HG03520 (cell line): ENCODE data around the gene LAMA1.
"Not testable (repeated sequence)": the region's sequence is repeated elsewhere in the genome, so short reads cannot be mapped to it uniquely, and the experiment has no call there.

Experiments used
- ATAC-seq: cut with Tn5 transposase; IDR thresholded peaks from one replicate; pipeline ENCODE4 v1.9.1; 2021; ENCODE audit warnings: mild to moderate bottlenecking, moderate library complexity; ENCODE audit not compliant: unreplicated experiment

The LAMA1 gene

DNA sequence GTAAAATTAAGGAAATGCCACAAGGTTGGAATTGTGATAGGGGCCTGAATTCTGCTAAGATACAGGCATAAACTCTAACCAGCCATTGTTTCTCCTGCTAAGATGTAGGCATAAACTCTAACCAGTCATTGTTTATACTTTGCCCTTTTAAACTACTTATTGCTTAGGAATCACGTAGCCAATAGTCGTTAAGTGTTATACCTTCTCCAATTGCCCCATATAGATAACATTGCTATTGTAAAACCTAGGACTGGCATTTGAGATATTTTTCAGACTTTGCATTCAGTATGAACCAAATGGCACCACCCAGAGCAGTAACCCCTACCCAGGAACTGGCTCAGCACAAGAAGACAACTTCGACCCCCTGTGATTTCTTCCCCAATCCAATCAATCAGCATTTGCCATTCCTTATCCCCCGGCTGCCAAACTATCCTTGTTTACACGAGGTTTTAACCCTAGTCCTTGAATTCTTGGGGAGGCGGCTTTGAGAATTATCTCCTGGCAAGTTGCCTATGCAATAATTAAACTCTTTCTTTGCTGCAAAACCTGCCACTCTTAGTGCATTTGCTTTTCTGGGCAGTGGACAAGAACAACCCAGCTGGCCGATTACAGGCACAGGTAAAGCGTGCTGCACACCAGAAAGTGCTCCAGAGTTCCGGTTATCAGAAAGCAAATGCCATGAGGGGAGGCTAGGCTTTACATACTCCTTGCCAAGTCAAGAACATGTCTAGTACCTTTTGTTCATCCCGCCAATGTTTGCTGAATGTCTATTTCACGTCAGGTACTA is 167.6 kb downstream of the LAMA1 start:
- no peak for ATAC-seq

DNA sequence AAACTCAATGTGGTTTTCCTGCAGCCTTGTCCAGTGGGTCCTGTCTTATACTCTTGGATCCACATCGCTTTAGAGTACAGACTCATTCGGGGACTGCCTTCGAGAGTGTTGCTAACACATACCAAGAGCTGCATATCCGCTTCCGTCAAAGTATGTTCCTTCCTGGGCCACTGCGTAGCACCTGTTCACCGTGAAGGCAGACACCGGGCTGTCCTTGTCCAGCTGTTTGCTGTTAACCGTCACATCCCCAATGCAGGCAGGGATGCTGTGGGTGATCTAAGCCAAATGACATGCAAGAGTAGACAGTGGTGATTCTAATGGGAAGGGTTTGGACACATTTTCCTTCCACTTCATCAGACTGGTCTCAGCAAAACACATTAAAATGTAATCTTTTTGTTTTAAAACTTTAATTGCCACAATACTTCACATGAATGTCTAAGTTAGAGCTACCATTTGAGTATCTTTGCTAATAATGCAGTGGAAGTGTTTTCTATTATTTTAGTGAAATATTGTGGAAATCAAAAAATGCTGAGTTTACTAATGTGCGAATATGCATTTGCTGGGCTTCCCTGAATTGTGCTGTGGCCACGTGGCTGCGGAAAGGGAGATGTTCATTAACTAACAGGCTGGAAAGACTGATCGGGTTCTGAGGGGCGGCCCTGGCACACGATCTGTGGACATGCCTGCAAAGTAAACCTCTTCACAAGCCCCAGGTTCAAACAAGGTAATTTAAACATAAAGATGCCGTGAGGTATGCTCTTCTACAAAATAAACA is 169.1 kb downstream of the LAMA1 start:
- ATAC-seq, result no peak

DNA sequence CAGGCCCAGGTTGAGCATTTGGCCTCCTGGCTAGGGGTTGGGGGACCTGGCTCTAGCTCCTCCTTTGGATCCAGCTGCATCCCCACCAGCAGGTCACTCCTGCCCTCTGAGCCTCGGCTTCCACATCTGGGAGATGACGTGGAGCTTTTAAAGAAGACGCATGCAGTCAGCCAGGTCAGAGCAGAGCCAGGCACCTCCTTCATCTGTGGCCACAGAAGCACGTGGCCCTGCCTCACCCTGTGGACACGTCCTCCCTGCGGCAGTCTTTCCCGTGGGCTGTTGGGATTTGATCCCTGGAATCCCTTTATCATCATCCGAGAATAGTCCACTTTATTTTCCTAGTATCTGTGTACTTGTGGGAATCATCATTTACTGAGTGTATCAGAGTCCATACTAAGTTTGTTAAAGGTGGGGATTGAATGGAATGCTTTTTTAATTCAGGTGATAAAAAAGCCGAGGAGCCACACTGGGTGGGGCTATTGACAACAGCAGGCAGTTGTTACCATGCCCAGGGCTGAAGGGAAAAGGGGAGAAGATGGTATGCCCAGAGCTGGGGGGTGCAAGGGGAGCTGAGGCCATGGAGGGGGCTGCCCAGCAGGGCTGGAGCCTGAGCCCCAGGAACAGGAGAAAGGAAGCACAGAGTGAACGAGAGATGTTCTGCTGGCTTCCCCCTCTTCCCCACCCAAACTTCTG is 170.1 kb downstream of the LAMA1 start:
- ATAC-seq, result no peak

DNA sequence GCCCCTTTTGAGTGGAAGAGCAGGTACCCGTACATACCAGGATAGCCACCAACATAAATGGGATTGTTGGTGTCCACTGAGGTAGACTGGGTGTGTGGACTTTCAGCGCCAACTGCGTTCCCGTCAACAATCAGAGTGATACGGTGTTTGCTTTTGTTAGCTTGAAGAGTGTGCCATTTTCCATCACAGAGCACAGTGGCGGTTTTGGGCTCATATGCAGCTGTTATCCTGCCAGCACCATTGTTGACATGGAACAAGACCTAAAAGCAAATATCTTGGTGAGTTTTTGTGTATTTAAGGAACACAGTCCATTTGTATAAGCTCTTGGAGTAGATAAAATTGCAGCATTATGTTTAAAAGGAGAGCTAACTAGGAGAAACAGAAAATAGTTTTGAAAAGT is 174.5 kb downstream of the LAMA1 start:
- ATAC-seq, result no peak

DNA sequence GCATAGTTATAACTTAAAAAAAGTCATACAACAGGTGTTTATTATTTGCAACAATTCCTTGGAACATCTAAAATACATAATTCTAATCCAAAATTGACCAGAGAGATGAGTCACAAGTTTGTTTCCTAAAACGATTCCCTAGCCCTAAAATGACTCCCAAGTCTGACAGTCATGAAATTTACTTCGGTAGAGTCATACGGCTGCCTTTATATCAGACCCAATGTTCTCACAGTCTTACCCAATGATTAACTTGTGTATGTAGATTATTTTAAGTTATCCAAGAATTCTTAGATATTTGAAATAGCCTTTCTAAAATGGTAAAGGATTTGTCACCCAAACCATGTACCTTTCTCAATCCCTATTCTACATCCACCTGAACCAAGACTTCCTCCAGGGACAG is 174.9 kb downstream of the LAMA1 start:
- ATAC-seq, result no peak

DNA sequence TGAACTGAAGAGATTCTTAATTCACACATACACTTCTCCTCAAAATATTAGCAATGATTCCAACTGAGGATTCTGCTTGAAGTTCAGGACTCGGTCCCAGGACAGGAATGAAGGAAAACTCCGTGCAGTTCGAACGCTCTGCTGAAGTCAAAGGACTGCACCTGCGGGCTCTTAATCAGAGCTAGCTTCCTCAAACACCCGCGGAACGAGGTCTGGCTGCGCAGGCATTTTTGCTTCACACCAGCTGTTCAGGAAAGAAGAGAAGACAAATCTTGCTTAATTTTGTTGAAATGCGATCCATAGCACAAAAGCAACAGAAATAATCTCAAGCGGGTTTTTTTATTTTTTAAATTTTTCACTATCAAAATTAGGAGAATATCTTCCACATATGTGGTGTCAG is 175.6 kb downstream of the LAMA1 start:
- no peak for ATAC-seq

DNA sequence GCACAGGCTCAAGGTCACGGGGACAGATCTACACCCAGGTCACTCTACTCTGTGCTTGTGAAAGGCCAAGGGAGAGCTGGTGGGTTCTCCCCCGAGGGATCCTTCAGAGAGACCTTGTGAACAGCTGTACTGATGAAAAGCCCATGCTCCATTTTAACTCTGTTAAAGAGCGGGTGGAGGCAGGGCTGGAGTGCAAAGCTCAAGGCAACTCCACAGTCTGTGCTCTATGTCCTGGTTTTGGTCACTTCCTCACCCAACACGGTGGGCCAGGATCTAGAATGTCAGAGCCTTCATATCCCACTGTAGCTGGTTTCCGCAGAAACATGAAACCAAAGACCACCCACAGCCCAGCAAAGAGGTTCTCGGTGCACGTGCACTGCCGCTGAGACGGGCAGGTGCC is 177.1 kb downstream of the LAMA1 start:
- no peak for ATAC-seq

DNA sequence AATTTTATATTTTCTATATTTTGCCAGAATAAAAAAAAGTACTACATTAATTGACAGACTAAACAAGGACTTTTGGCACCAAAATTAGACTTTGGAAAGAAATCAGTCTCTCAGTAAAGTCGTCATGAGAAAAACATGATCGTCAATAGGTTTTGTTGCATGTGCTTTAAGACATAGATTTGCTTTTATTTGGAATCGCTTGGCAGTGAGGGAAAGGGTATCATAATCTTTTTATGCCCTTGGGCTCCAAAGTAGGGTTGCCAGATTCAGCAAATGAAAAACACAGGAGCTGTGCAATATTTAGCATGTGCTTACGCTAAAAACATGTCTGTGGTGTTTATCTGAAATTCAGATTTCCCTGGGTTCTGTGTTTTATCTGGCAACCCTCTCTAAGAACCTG is 177.6 kb downstream of the LAMA1 start:
- ATAC-seq, result no peak

DNA sequence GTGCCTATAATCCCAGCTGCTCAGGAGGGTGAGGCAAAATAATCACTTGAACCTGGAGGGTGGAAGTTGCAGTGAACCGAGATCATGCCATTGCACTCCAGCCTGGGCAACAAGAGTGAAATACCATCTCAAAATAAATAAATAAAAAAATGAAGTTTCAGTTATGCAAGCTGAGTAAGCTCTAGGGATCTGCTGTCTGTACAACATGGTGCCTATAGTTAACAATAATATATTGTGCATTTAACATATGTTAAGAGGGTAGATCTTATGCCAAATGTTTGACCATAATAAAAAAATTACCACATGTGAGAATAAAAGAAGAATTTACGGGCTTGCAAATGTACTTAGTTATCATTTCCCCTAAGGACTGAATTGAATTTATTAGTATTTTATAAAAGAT is 179.2 kb downstream of the LAMA1 start:
- not testable (repeated sequence) for ATAC-seq

DNA sequence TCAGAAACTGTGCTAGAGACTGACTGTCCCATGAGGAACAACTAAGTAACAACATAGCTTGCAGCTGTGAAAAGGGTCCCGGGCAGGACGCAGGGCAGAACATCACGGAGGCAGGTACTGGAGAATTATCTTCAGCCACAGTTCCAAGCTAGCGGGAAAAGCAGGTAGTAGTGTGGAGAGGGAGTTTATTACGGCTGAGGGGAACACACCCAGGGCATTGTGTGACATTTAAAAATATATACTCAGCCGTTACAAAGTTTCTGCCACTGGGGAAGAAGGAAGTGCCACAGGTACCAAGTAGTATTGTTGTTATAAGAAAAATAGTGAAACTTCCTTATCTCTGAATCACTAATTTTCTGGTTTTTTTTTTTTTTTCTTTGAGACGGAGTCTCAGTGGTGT is 179.6 kb downstream of the LAMA1 start:
- no peak for ATAC-seq

DNA sequence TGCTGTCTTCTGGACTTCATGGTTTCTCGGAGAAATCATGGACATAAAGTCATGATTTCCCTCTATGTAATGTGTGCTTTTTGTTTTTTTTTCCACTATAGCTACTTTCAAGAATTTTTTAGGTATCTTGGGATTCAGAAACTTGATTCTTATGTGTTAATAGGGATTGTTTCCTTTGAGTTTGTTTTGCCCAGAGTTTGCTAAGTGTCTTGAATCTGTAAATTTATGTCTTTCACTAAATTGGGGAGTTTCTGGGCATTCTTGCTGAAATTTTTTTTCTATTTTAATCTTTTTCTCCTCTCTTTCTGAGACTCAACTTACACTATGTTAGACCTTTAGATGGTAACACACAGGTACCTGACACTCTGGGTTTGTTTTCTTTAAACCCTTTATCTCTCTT is 182.7 kb downstream of the LAMA1 start:
- ATAC-seq, result no peak

DNA sequence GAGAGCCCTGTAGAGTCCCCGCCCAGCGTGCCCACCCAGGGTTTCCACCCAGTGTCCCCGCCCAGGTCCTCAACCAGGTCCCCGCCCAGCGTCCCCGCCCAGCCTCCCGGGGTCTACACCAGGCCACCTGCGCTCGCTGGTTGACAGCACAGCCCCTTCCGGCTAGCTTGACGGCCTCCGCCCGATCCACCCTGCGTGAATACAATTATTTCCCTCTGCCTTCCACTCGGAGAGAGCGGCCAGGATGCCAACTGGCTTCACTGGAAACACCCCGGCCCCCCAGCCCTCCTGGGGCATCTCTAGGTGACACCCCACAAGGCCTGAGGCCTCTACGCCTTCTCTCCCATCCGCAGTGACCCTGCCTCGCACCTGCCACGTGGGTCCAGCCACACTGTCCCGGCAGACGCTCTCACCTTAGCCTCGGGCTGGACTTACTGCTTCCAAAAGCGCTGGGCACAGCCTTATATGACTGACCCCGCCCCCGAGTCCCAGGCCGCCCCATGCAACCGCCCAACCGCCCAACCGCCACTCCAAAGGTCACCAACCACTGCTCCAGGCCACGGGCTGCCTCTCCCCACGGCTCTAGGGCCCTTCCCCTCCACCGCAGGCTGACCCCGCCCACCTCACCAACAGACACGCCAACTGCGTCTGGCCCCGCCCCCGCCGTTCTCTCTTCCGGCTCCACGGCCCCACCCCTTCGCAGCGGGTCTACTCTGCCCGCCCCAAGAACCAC is 188.1 kb downstream of the LAMA1 start:
- ATAC-seq, result no peak

DNA sequence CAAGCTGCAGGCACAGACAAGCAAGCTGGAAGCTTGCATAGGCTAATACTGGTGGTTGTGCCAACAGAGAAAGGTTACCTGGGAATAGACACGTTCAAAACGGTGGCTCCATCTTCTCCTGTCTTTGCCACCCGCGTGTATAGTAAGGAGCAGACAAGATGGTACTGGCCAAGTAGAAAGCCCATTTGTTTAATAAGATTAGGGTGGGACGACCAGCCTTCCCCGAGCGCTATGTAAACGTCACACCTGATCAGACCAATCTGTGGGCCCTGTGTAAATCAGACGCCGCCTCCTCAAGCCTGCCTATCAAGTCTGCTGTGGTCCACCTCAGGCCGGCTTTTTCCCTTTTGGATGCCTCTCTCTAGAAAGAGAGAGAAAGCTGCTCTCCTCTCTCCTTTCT is 189.2 kb downstream of the LAMA1 start:
- no peak for ATAC-seq

DNA sequence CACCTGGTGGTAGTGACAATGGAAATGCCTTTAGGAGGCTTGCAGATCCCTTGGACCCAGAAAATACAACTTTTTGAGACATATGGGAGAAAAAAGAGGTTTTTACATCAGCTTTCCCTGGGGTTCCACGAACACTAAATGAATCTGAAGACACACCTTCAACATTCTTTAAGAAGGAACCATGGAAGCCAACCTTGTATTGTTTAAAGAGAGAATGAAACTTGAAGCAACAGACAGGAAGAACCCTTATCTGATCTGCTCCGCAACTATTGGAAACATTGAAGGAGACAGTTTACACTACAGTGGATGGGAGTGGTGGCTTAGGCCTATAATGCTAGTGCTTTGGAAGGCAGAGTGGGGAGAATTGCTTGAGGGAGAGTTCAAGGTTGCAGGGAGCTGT is 190.4 kb downstream of the LAMA1 start:
- ATAC-seq, result no peak

DNA sequence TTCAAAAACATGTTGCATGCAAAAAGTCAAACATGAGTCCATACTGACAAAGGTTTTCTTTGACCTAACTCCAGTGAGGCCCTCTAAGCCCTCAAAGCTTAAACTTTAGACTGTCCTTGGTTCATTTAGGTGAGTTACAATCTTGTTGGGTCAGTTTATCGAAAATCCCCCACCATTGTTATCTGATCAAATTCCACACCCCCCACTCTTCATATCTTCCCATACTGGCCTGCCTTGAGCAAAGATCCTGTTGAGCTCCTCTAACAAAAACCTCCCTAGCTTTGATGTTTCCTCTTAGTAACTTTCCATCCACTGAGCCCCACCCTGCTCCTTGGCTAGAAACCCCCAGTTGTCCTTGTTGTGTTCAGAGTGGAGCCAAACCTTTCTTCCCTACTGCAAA is 194.4 kb downstream of the LAMA1 start:
- no peak for ATAC-seq

DNA sequence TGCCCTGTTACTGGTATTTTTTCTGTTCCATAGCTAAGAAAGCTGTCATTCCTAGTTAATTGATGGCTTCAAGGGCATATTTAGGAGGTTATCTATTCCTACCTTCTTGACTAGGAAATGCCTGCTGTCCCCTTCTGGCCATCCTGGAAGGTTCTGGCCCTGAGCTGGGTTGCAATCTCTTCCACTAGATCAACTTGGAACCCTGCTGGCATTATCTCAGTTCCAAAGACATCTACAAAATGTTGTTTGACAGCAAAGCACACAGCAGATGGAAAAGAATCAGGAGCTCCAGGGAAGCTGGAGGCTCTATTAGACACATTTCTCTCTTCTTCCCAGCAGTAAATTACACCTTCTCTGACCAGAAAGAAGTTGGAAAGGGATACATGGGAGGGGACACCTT is 196.0 kb downstream of the LAMA1 start:
- ATAC-seq, result no peak

DNA sequence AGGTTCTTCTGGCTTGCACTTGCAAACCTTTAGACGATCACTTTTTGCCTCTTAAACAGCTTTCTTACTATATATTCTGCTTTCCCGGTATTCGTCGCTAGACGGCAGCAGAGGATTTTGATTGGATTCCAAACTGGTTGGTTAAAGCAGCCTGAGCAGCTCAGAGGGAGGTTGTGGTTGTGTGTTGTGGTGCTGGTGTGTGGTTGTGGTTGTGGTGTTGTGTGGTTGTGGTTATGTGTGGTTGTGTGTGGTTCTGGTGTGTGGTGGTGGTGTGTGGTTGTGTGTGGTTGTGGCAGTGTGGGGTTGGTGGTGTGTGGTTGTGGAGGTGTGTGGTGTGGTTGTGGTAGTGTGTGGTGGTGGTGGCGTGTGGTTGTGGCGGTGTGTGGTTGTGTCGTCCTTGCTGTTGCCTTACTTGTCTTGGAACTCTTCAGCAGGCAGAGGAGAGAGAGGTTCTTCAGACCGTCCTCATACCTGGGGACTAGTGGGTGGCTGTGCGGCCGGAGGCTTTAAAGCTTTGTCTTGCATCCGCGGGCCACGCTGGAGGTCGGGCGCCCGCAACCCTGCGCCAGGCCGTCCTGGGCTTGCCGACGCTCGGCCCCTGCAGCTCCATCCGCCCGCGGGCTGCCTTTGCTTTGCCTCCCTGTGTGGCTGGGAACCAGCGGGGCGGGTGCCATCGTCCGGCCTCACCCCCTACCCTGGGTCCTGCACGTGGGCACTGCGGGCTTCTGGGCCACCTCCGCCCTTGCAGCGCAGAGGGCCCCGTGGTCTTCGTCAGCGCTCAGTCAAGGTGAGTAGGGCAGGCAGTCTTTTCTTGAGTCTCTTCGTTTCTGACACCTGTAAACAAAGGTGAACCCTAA is 197.3 kb downstream of the LAMA1 start:
- ATAC-seq, result no peak

DNA sequence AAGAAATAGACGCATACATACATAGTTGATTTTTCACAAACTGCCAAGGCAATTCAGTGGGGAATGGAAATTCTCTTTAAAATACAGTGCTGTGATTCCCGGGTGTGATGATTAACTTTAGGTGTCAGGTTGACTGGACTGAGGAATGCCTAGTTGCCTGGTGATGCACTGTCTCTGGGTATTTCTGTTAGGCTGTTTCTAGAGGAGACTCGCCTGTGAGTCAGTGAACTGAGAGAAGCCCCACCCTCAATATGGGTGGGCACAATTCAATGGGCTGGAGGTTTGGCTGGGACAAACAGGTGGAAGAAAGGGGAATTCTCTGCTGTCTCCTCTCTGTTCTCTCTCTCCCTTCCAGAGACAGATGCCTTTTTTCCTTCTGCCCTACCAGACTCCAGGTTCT is 200.5 kb downstream of the LAMA1 start:
- ATAC-seq, result no peak

DNA sequence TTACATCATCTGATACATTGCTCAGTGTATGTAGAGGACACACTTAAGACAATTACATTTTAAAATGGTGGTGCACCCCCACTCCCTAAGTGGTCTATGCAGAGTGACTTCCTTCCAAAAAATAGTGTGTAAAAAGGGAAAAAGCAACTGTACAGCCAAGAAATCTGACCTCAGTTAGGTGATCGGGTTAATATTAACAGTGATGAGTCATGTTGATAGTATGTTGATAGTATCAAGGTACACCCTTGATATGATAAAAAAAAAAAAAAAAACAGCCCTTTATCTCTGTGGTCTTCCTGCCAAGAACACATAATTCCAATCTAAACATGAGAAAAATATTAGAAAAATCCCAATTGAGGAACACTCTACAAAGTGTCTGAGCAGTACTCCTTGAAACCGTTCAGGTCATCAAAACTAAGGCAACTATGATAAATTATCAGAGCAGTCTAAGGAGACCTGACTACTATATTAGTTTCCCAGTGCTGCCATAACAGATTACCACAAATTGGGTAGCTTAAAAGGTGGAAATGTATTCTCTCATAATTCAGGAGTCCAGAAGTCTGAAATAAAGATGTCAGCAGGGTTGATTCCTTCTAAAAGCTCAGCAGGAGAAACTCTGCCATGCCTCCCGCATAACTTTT is 216.2 kb downstream of the LAMA1 start:
- ATAC-seq, result no peak

DNA sequence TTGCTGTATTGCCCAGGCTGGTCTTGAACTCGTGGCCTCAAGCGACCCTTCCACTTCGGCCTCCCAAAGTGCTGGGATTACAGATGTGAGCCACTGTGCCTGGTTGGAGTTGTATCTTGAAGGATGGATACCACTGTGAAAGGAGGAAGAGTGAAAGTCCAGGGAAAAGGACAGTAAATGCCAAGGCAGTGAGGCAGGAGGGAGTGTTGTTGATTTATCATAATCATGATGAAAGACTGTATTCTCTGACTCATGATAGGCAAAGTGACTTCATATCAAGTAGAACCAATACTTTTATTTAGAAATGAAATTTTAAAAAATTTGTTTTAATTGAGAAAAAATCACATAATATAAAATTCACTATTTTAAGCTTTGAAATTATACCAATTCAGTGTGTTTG is 225.8 kb downstream of the LAMA1 start:
- ATAC-seq, result no peak
